Midbrain (tissue), 1 donor: ENCODE measurements around the gene RNASE8.
"Not testable (repeated sequence)": the region's sequence is repeated elsewhere in the genome, so short reads cannot be mapped to it uniquely, and the experiment has no call there.

Source experiments
- DNase-seq: peaks from one replicate; lab custom pipeline; 2025; lab: John Stamatoyannopoulos, UW

RNASE8 gene

DNA sequence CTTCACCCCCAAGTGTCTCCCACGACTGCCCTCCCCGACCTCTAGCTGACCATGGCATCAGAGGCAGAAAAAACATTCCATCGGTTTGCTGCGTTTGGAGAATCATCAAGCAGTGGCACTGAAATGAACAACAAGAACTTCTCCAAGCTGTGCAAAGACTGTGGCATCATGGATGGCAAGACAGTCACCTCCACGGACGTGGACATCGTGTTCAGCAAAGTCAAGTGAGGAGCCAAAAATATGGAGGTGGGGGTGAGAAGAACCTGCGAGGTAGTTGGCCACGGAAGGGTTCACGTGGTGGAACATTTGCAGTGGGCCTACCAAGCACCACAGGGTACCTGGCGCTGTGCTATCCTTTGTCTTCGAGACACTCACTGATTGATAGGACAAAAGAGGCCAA is 27.1 kb upstream of the RNASE8 start:
- no peak for DNase-seq

DNA sequence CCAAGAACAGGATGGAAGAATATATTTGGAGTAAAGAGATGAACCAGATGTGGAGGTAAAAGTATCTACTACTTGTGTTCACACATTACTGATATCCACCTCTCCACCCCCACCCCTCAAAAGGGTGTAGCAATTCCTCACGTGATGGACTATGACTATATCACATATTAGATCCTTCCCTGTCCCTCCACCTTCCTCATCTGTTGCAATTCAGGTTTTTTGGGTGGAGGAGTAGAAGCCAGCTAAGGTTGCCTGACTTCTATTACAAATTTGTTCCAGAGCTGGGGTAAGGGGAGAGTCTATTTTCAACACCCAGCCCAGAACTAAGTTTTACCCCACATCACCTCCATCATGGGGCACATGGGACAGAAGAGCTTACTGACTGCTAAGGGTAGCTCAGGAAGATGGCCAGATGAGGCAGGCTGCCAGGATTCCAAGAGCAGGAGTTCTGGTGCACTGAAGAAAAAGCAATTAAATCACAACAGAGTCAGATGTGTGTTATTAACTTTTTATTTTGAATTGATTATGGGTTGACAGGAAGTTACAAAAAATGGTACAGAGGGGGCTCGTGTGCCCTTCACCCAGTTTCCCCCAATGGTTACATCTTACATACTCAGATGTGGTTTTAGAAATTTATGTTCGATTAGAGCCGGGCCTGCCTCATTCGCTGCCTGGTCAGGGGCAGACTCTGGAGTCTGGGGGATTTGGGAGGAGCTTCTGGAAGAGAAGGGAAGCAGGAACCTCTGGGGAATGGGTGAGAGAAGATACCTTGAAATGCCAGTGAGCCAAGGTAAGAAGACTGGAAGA is 25.1 kb upstream of the RNASE8 start:
- DNase-seq: no peak

DNA sequence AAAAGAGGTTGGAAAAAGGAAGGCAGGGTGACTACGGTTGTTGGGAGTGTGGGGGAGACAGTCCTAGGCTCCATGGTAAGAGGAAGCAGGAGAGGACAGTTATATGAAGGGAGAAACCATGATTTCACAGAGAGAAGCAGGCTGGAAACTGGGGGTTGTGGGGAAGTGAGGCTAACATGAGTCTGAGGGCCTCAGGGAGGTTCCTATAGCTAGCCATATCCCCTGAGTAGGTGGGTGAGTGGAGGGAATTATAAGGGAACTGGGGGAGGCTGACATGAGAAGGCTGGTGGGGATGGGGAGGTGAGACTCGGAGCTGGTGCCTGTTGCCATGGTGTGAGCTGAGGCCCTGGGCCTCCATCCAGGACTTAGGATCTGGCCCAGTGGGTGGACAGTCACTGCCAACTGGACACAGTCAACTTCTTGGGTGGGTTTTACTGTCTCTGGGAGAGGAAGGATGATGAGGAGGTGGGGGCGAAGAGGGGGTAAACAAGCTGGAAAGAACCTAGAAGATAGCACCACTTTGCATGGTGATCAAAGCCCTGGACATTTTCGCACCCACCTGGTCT is 24.4 kb upstream of the RNASE8 start:
- DNase-seq: no peak

DNA sequence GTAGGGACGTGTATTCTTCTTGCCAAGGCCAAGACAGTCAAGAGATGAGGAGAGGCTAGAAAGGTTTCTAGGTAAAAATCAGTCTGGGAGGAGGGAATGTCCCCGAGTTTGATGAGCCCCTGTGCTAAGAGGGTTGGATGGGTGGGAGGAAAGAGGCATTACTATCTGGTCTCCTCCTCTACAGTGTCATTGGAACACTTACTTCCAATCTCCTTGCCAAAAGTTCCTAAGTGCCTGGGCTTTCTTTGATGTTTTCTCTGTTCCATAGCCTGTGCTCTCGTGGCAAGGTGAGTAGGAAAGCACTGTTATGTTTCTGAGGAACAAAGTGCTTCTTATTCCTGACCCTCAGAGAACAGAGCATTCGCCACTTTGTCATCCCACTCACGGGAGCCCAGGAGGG is 22.9 kb upstream of the RNASE8 start, which contains the start of gene RNASE13:
Gene RNASE13, minus strand, starts transcription at position 101 of the 400 bp plus-strand sequence. CDS start 519 bp downstream, outside the sequence.
- no peak for DNase-seq

DNA sequence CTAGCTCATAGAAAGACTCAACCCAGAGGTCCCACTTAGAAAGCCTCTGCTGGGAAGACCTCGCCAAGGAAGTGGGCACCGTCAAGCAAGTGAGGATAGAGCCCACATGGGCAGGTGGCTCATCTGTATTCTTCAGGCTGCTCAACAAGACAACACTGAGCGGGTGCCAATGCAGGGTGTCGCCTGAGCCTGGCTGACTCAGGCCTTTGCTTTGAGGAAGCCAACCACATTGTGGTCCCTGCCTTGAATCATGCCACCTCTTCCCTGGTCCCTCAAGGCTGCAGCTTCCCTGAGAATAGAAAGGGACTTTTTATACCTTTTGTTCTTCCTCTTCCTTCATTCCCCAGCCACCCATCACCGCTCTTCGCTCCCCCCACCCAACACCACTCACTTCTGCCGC is 20.9 kb upstream of the RNASE8 start:
- DNase-seq: no peak

DNA sequence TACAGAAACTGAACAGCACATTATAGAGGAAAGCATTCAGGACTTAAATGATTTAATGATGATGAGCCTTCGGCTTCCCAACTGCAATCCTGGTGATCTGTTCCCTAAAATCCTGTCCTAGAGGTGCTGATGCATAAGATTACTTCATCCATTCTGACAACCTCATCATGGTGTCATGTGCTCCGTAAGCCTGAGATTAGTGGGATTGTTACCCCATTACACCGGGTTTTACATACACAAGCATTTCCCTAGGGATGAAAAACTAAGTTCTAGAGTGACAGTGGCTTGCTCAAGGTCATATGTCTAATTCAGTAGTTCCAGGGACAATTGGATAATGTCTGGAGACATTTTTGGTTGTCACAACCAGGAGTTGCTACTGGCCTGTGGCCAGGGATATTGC is 20.5 kb upstream of the RNASE8 start:
- DNase-seq: no peak

DNA sequence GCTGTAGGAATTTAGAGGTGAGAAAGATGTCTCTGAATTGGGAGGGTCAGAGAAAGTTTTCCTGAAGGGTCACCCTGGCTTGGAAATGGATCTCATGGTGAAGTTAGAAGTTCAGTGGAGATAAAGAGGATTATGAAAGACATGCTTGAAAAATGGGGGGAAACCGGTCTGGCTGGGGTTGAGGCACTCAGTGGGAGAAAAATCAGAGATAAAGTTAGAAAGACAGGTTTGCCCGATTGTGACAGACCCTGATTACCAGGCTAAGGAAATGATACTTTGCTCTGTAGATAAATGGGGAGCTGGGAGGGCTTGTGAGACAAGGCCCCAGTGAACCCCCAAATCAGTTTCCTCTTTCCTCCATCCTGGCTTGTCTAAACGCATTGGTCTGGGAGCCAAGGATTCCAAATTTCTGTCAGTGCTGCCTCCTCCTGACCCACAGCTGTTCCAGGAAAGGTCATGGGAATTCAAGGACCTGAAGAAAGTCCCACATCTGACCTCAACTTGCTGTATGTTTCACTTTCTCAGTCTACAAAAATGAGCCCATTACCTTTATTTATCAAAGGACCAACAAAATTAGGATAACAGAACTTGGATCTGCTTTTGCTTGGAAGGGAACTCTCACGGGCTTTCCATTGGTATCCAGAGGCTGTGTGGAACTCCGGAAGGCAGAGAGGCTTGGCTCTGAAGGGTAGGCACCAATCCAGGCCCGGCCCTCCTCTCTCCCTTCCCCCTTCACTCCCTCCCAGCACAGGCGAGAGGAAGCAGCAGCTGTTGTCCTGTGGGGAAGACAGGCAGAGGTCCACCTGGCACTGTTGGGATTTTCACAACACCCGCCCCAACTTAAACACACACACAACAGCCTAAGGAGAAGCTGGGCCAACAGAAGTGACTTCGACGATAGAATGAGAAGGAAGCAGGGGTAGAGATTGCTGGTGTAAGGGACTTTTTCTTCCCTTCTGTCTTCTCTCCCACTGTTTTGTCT is 18.9 kb upstream of the RNASE8 start:
- DNase-seq: peak; percentile 81

DNA sequence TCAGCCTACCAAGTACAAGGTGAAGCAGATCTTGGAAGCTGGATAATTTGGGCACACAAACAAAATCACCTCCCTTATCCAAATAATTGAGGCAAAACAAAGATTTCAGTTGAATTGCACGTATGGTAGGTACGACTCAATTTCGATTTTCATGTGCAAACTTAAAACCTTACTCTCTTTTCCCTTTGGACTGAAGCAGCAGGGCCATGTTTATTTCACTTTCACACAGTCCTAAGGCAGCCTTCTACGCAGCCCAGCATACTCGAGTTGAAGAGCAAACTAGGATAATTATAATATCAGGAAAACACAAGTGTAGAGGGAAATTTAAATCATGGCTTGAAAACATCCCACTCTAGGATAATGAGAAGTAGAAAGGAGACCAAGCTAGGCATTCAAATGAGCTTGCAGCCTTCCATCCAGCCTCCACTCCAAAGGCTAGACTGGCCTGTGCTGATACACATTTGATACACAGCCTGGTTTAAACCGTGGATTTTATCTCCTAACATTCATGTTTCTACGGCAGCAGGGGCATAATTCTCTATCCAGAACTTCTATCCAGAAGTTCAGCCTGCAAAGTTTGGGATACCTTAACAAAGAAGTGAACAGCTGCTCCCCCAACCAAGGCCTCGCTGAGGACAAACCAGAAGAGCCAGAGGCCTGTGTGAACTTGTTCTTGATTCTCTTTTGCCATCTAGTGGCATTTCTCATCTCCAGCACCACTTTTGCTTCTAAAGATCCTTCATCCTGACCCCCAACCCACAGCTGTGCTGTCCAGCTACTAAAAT is 17.8 kb upstream of the RNASE8 start:
- peak; percentile 84 for DNase-seq

DNA sequence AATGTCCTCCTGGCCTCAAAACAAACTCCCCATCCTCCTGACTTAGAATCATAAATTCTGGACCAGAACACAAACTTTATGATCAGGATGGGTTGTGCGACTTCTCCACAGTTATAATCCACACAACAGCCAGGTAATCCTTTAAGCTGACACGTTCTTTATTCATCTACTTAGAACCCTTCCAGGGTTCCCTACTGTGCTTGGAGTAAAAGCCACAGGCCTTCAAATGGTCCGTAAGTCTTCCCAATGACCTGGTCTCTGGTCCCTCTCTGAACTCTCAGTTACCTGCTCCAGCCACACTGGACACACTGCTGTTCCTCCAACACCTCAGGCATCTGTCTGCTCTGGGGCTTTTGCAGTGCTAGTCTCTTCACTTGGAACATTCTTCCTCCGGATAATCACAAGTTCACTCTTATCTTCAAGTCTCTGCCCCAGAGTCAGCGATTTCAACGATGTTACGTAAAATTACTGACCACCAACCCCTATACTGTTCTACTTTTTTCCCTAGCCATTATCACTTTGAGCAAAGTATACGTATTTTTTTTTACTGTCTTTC is 17.2 kb upstream of the RNASE8 start:
- DNase-seq: no peak

DNA sequence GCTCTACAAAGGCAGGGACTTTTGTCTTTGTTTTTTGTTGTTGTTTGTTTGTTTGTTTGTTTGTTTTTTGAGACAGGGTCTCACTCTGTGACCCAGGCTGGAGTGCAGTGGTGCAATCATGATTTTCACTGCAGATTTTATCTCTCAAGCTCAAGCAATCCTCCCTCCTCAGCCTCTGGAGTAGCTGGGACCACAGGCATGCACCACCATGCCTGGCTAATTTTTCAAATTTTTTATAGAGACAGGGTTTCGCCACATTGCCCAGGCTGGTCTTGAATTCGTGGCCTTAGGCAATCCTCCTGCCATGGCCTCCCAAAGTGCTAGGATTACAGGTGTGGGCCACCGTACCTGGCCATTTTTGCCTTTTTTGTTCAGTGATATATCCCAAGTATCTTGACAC is 16.7 kb upstream of the RNASE8 start:
- not testable (repeated sequence) for DNase-seq

DNA sequence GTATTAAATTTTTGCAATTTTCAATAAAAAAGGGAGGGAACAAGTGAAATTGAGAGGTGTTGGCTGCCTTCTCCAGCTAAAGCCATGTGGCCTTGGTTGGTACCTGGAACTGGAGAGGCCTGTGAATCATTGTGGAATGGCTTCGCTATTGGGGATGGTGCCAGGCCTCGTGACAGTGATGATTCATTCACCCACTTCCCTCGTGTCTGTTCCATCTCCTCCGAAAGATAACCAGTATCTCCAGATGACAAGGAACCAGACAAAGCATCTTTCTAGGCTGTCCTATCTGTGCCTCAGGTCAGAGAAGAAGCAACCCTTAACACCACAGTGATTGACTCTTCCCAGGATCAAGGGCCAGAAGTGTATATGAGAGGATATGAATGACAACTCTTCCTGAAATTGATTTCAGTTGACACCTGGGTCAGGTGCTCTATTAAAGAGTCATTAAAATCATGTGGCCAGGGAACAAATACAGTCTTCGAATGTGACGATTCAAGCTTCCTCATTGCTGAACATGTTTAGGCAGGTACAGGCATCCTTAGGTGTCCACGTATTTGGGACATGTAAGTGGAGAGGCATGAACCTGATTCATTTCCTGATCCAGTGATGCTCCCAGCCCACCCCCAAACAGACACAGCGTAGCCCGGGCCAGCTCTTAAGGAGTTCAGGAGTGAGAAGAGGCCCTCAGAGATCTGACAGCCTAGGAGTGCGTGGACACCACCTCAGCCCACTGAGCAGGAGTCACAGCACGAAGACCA is 15.8 kb upstream of the RNASE8 start, which contains the start of gene RNASE7:
Gene RNASE7, plus strand, starts transcription at position 687 of the 758 bp plus-strand sequence. CDS start 631 bp downstream, outside the sequence.
- no peak for DNase-seq

DNA sequence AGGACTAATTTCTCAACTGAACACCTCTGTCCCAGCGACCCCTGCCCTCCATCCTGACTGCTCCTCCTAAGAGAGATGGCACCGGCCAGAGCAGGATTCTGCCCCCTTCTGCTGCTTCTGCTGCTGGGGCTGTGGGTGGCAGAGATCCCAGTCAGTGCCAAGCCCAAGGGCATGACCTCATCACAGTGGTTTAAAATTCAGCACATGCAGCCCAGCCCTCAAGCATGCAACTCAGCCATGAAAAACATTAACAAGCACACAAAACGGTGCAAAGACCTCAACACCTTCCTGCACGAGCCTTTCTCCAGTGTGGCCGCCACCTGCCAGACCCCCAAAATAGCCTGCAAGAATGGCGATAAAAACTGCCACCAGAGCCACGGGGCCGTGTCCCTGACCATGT is 14.7 kb upstream of the RNASE8 start:
- peak; percentile 63 for DNase-seq

DNA sequence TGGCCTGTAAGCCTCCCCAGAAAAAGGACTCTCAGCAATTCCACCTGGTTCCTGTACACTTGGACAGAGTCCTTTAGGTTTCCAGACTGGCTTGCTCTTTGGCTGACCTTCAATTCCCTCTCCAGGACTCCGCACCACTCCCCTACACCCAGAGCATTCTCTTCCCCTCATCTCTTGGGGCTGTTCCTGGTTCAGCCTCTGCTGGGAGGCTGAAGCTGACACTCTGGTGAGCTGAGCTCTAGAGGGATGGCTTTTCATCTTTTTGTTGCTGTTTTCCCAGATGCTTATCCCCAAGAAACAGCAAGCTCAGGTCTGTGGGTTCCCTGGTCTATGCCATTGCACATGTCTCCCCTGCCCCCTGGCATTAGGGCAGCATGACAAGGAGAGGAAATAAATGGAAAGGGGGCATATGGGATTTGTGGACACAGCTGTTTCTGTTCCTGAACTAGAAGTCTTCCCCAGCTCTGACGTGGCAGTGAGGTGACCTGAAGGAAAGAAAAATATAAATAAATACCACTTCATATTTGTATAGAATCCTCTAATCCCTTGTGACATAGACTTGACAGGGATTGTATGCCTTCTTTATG is 14.1 kb upstream of the RNASE8 start:
- no peak for DNase-seq

DNA sequence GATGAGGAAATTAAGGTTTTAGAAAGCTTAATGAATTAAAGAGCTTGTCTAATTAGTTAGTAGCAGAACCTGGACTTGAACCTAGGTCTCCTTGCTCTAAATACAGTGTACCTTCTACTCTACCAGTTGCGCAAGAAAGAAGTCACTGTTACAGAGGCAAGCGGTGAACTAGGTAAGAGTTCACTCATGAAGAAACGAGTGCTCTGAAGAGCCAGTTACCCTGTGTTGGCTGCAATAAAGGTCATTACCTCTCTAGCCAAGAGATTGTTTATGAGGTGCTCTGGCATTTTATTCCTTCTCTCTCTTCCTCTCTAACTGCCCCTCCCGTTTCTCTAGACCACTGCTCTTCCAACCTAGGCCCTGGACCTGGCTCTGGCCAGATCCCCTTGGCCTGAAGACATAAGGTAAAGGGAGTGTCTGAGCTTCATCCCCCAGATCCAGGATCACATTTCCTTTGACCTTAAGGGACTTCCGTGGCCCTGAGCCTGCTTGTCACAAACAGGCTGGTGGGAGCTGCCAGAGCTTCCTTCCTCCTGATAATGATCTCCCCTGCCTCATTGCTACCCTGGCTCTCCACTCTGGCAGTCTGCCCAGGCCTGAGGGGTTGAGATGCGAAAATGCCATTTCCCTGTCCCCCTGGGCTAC is 13.5 kb upstream of the RNASE8 start:
- no peak for DNase-seq

DNA sequence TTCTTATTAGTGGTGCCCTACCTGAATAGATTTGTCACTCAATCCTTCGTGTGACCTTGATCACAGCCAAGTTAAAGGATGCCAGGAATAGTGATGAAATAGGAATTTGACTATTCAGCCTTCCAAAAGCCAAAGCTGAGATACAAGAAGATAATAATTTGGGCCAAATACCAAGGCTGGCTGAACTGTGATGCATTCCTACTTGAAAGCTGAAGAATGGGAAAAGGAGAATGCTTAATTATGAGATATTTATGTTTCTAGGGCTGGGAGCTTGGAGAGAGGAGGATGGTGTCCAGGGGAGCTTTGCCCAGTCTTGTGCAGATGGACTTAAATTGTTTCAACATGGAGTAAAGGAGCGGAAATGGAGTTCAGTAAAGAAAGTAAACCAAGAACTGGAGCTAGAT is 10.2 kb upstream of the RNASE8 start:
- DNase-seq: no peak

DNA sequence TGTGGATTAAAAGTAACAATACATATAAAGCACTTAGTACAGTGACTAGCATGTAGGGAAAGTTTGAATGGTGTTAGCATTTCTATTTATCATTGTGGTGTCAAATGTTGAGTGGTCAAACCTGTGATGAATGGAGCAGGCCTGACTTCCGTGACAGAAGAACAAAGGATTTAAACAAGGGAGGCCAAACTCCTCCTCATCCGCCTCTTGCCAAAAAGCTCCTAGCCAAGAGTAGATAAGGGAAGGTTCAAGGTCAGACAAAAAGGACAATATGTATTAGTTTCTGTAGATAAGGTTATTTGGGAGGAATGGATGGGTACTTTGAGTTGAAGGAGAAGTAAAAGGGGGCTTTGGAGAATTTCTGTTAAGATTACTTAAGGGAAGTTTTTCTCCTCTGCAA is 9.0 kb upstream of the RNASE8 start:
- no peak for DNase-seq

DNA sequence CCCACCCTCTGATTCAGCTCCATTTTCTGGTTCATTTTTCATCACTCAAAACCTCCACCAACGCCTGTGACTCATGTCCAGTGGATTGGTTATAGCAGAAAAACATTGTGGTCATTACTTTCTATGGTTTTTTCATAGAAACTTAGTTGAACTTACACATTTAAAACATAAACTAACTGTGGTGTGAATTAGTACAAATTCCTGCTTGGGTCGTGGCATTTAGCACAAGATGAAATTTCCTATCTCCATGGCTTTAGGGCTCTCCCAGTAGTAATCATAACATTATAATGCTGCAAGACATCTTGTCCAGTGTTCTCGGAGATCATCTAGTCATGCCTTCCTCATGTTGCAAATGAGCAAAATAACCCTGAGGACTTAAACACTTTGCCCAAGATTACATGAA is 8.3 kb upstream of the RNASE8 start:
- no peak for DNase-seq

DNA sequence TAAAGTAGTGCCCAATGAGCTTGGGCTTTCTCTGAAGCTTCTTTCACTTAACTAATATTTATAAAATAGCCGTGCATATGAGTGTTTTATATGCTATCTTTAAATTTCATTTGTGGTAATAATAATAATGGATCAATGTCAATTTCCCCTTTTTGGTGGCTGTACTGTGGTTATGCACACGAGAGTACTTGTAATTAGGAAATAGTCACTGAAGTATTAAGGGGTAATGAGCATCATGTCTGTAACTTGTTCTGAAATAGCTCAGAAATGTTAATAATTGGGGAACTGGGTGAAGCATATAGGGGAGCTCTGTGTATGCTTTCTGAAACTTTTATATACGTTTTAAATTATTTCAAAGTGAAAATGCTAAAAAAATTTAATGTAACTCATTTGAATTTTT is 7.0 kb upstream of the RNASE8 start:
- no peak for DNase-seq
